H1 (cell line): Measurements from ENCODE around the gene GDPD3. TPM values are rescaled to one million over a fixed set of nuclear protein-coding genes. Genes with fewer than 3 reads are reported as not detected.

Experiments used
- CTCF ChIA-PET: fragments of 300-600 bp; sonication (Branson Sonifier 250); formaldehyde crosslinking; loops from one replicate; lab custom pipeline; 2021; ENCODE audit not compliant: partially characterized antibody; lab: Charles Lee
- POLR2A ChIA-PET: fragments of 300-600 bp; sonication (Branson Sonifier 250); formaldehyde crosslinking; loops from one replicate; lab custom pipeline; 2021; ENCODE audit warnings: inconsistent platforms; ENCODE audit not compliant: partially characterized antibody; lab: Charles Lee
- DNase-seq, 2 experiments: peaks; one replicate each; pipeline versions ENCODE4 v3.0.0 to v3.0.0-alpha.2; 2010 to 2022; ENCODE audit warnings: low spot score in 2 of 2, low read depth in 1 of 2, mixed read lengths in 1 of 2
- FAIRE-seq: peaks from 2 replicates; lab custom pipeline; 2011; peaks lifted over from hg19 to GRCh38; lab: Jason Lieb, UNC
- H2AFZ ChIP-seq: 2 replicates; pipeline ENCODE4 v1.8.1; 2012; ENCODE audit warnings: low read length, inconsistent platforms
- H2AK5ac ChIP-seq: 2 replicates; pipeline ENCODE4 v1.6.1; 2013; ENCODE audit warnings: low read depth, low read length
- H2BK120ac ChIP-seq: replicated peaks from 2 replicates; pipeline ENCODE3; 2013; ENCODE audit warnings: low read depth, low read length, inconsistent platforms
- H2BK12ac ChIP-seq: 2 replicates; pipeline ENCODE4 v1.6.1; 2013; ENCODE audit warnings: low read depth, low read length
- H2BK15ac ChIP-seq: 2 replicates; pipeline ENCODE4 v1.6.1; 2013; ENCODE audit warnings: low read length
- H2BK20ac ChIP-seq: 2 replicates; pipeline ENCODE4 v1.6.1; 2013; ENCODE audit warnings: low read length
- H2BK5ac ChIP-seq: 2 replicates; pipeline ENCODE4 v1.6.1; 2013; ENCODE audit warnings: low read depth, low read length
- H3K14ac ChIP-seq: 2 replicates; pipeline ENCODE4 v1.6.1; 2013; ENCODE audit warnings: inconsistent platforms; ENCODE audit not compliant: insufficient read length
- H3K18ac ChIP-seq: 2 replicates; pipeline ENCODE4 v1.6.1; 2013; ENCODE audit warnings: low read length; ENCODE audit errors: extremely low read depth
- H3K23ac ChIP-seq: 2 replicates; pipeline ENCODE4 v1.6.1; 2013; ENCODE audit warnings: inconsistent platforms; ENCODE audit not compliant: insufficient read length
- H3K23me2 ChIP-seq: 2 replicates; pipeline ENCODE4 v1.6.1; 2013; ENCODE audit warnings: low read depth, low read length
- H3K27ac ChIP-seq: 2 replicates; pipeline ENCODE4 v1.6.1; 2011; ENCODE audit warnings: low read depth, low read length, inconsistent platforms
- H3K27me3 ChIP-seq, 4 experiments: replicated peaks in 1 of 4; 1 replicate in 1 of 4; 2 replicates in 3 of 4; pipeline versions ENCODE4 v1.6.1 to v1.8.1; 2011 to 2013; ENCODE audit warnings: low read length in 3 of 4, mild to moderate bottlenecking in 3 of 4, inconsistent platforms in 2 of 4, mixed read lengths in 2 of 4, moderate library complexity in 1 of 4; ENCODE audit not compliant: control insufficient read depth in 3 of 4, insufficient read depth in 3 of 4; ENCODE audit errors: extremely low read depth in 1 of 4
- H3K36me3 ChIP-seq, 4 experiments: 2 replicates each; pipeline versions ENCODE4 v1.6.1 to v1.8.1; 2011 to 2013; ENCODE audit warnings: mild to moderate bottlenecking in 4 of 4, low read length in 3 of 4, moderate library complexity in 2 of 4, control low read depth in 1 of 4, inconsistent platforms in 1 of 4; ENCODE audit not compliant: insufficient read depth in 4 of 4, control insufficient read depth in 2 of 4
- H3K4ac ChIP-seq: replicated peaks from 2 replicates; pipeline ENCODE3; 2013; ENCODE audit warnings: low read length, low read depth, mixed read lengths, inconsistent platforms; ENCODE audit not compliant: insufficient read length
- H3K4me1 ChIP-seq, 4 experiments: replicated peaks in 1 of 4; 1 replicate in 1 of 4; 2 replicates in 3 of 4; pipeline versions ENCODE4 v1.6.1 to v1.8.1; 2011 to 2013; ENCODE audit warnings: low read length in 3 of 4, inconsistent platforms in 2 of 4, mixed read lengths in 1 of 4; ENCODE audit not compliant: insufficient read depth in 4 of 4, control insufficient read depth in 3 of 4
- H3K4me2 ChIP-seq, 2 experiments: 2 replicates each; pipeline versions ENCODE4 v1.6.1 to v1.8.1; 2011 to 2013; ENCODE audit warnings: low read depth in 2 of 2, low read length in 2 of 2, control low read depth in 1 of 2, inconsistent platforms in 1 of 2, mild to moderate bottlenecking in 1 of 2; ENCODE audit not compliant: insufficient read depth in 1 of 2
- H3K4me3 ChIP-seq, 4 experiments: fragments of 200-600, 300-600 bp in 1 of 4; sonication (generic), shearing (Covaris generic), sonication (Bioruptor Twin) in 1 of 4; 2 replicates each; pipeline versions ENCODE4 v1.5.1 to v1.8.1; 2011 to 2016; ENCODE audit warnings: low read length in 4 of 4, low read depth in 3 of 4, control low read depth in 2 of 4, inconsistent platforms in 2 of 4, mild to moderate bottlenecking in 2 of 4, mixed read lengths in 1 of 4, moderate library complexity in 1 of 4; ENCODE audit not compliant: insufficient read depth in 2 of 4; ENCODE audit errors: extremely low read depth in 1 of 4
- H3K56ac ChIP-seq: replicated peaks from 2 replicates; pipeline ENCODE3; 2013; ENCODE audit warnings: low read depth, mild to moderate bottlenecking, mixed read lengths, low read length, inconsistent platforms; ENCODE audit not compliant: insufficient read length
- H3K79me1 ChIP-seq: 2 replicates; pipeline ENCODE4 v1.6.1; 2013; ENCODE audit warnings: low read depth, low read length, control low read depth
- H3K79me2 ChIP-seq, 2 experiments: 2 replicates each; pipeline versions ENCODE4 v1.6.1 to v1.8.1; 2012 to 2013; ENCODE audit warnings: low read length in 2 of 2, mild to moderate bottlenecking in 2 of 2, inconsistent platforms in 1 of 2; ENCODE audit not compliant: insufficient read depth in 2 of 2, control insufficient read depth in 1 of 2
- H3K9ac ChIP-seq, 4 experiments: replicated peaks in 1 of 4; 1 replicate in 1 of 4; 2 replicates in 3 of 4; pipeline versions ENCODE4 v1.6.1 to v1.8.1; 2011 to 2013; ENCODE audit warnings: low read depth in 3 of 4, low read length in 3 of 4, control low read depth in 2 of 4, mild to moderate bottlenecking in 2 of 4, moderate library complexity in 2 of 4, inconsistent platforms in 1 of 4; ENCODE audit errors: extremely low read depth in 1 of 4
- H3K9me3 ChIP-seq, 2 experiments: 2 replicates each; pipeline versions ENCODE4 v1.6.1 to v1.8.1; 2012 to 2013; ENCODE audit warnings: mild to moderate bottlenecking in 2 of 2, moderate library complexity in 2 of 2, control low read depth in 1 of 2, inconsistent platforms in 1 of 2, low read depth in 1 of 2, low read length in 1 of 2, mixed read lengths in 1 of 2; ENCODE audit not compliant: insufficient read depth in 2 of 2
- H4K20me1 ChIP-seq, 2 experiments: replicated peaks in 1 of 2; 2 replicates each; pipeline versions ENCODE3 to v1.8.1; 2011 to 2013; ENCODE audit warnings: inconsistent platforms in 2 of 2, low read length in 2 of 2, mild to moderate bottlenecking in 1 of 2; ENCODE audit not compliant: insufficient read depth in 2 of 2, control insufficient read depth in 1 of 2
- H4K5ac ChIP-seq: 2 replicates; pipeline ENCODE4 v1.6.1; 2013; ENCODE audit warnings: low read length, low read depth, mixed read lengths, inconsistent platforms; ENCODE audit not compliant: insufficient read length
- H4K8ac ChIP-seq: 2 replicates; pipeline ENCODE4 v1.8.0; 2013; ENCODE audit warnings: mild to moderate bottlenecking, moderate library complexity, low read length, inconsistent platforms; ENCODE audit not compliant: insufficient read depth; ENCODE audit errors: extremely low read depth
- H4K91ac ChIP-seq: replicated peaks from 2 replicates; pipeline ENCODE3; 2013; ENCODE audit warnings: low read length, mixed read lengths, inconsistent platforms; ENCODE audit not compliant: insufficient read length
- EGR1 ChIP-seq: IDR thresholded peaks from 2 replicates; pipeline ENCODE4 v1.6.1; 2011; ENCODE audit warnings: low read depth, low read length, borderline replicate concordance
- GTF2F1 ChIP-seq: IDR thresholded peaks from 2 replicates; pipeline ENCODE4 v1.6.1; 2012; ENCODE audit warnings: low read depth, low read length, improper control_type of control experiment, borderline replicate concordance
- KDM4A ChIP-seq: IDR thresholded peaks from one replicate; pipeline ENCODE4 v1.7.1; 2012; ENCODE audit warnings: low read depth, mild to moderate bottlenecking, moderate library complexity, low read length, inconsistent platforms; ENCODE audit not compliant: severe bottlenecking
- MAFK ChIP-seq: IDR thresholded peaks from 2 replicates; pipeline ENCODE4 v1.6.1; 2012; ENCODE audit warnings: low read depth, mild to moderate bottlenecking, improper control_type of control experiment, low read length
- POLR2A ChIP-seq, 2 experiments: IDR thresholded peaks; 1 replicate in 1 of 2; 2 replicates in 1 of 2; pipeline ENCODE4 v1.6.1; 2011; ENCODE audit warnings: low read depth in 2 of 2, low read length in 2 of 2, mild to moderate bottlenecking in 2 of 2; ENCODE audit errors: control extremely low read depth in 1 of 2
- SIRT6 ChIP-seq: IDR thresholded peaks from one replicate; pipeline ENCODE4 v1.7.1; 2012; ENCODE audit warnings: low read length, inconsistent platforms
- SP1 ChIP-seq: IDR thresholded peaks from 2 replicates; pipeline ENCODE4 v1.6.1; 2011; ENCODE audit warnings: low read depth, low read length
- SP4 ChIP-seq: IDR thresholded peaks from 2 replicates; pipeline ENCODE4 v1.6.1; 2012; ENCODE audit warnings: low read length, inconsistent platforms
- SUZ12 ChIP-seq: fragments of 200-600 bp; sonication (generic); IDR thresholded peaks from 2 replicates; pipeline ENCODE4 v1.6.1; 2012; ENCODE audit warnings: mild to moderate bottlenecking, inconsistent platforms, low read length, moderate library complexity, mixed read lengths
- ZNF274 ChIP-seq: IDR thresholded peaks from 2 replicates; pipeline ENCODE4 v1.7.0; 2012; ENCODE audit warnings: low read length, borderline replicate concordance; ENCODE audit errors: extremely low read depth
- WGBS, 2 experiments: shearing (Covaris generic) in 1 of 2; methylation state at CpG; one replicate each; pipeline versions ENCODE4 v1.1.6 to v1.1.7; 2013 to 2015; ENCODE audit warnings: low lambda C conversion rate in 2 of 2, mixed read lengths in 2 of 2, inconsistent platforms in 1 of 2, low coverage in 1 of 2, missing lambda C conversion rate in 1 of 2; ENCODE audit not compliant: insufficient replicate concordance in 2 of 2, insufficient coverage in 1 of 2, insufficient read length in 1 of 2; ENCODE audit errors: extremely low coverage in 1 of 2, missing lambda C conversion rate in 1 of 2; 5-methylcytosine and 5-hydroxymethylcytosine counted together
- polyA plus RNA-seq, 7 experiments: library from polyadenylated mRNA; depleted of rRNA in 3 of 7; stranded (reverse) in 5 of 7; unstranded in 2 of 7; fragments of >200 nt in 5 of 7; fragments of 200-250 nt in 2 of 7; gene quantifications; 1 replicate in 5 of 7; 2 replicates in 1 of 7; 4 replicates in 1 of 7; pipeline versions ENCODE4 v1.2.1 to v1.2.3, GENCODE V29; 2011 to 2013; ENCODE audit warnings: missing spikeins in 2 of 7, mixed read lengths in 2 of 7
- total RNA-seq: library from RNA; stranded (reverse); fragmentation: NEBNext Ultra II Directional; extraction: Animal tissue kit (Norgen Biotek cat#: 25700); gene quantifications from 2 replicates; pipeline ENCODE4 v1.2.1, GENCODE V29; 2021

Gene GDPD3
- total and polyA plus RNA-seq, 2 of the 8 experiments (the other 6 are each of a cell fraction or from before 2014, with no cell fraction given): 0.20 TPM; not detected in 1

DNA sequence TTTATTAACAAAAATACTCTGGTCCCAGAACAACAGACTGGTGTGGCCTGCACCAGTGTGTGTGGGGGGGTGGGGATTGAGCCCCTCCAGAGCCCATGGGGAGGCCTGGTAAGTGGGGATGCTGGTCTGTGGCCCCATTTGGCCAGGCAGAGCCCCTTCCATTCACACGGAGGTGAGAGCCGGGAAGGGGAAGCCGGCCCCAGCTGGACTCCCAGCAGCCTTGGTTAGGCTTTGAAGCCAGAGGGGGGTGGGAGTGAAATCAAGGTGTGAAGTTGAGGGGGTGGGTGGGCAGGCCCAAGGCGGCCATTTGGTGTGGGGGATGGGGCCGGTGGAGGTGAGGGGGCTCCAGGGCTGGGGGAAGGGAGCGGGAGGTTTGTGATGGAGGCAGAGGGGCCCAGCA is 27.5 kb downstream of the GDPD3 start:
- H3K23ac ChIP-seq: no peak overlapping the region
- no peak for DNase-seq
- H2BK15ac ChIP-seq: no peak overlapping the region
- 100% methylated on average over 3 of the region's 6 CpGs; no CpG with 5 or more reads in 1 of the 2 experiments for WGBS, 2 experiments
- no peaks in the 10 kb centered on the region; the same call in 1 of the 2 replicates for H3K79me1 ChIP-seq
- no peak overlapping the region for H3K18ac ChIP-seq
- no peak overlapping the region for H3K14ac ChIP-seq
- no peak overlapping the region for H3K4me2 ChIP-seq
- no peak overlapping the region for H3K27ac ChIP-seq
- H2AFZ ChIP-seq: no peak overlapping the region
- CTCF ChIA-PET: interaction anchor here (2.2 kb wide), 1 partner anchor 27 kb away, joined by 7 read pairs; no protein-coding TSS in a partner anchor
- H3K36me3 ChIP-seq: peaks cover 21 to 45% (median 31%) of the 10 kb centered on the region in 4 experiments
- H3K56ac ChIP-seq: no peak overlapping the region
- no peak overlapping the region for H2BK12ac ChIP-seq
- TF ChIP-seq SP4: no peak
- no peak for TF ChIP-seq GTF2F1
- TF ChIP-seq EGR1: no peak
- no peak for TF ChIP-seq SIRT6
- no peak for TF ChIP-seq KDM4A
- no peak for TF ChIP-seq SP1
- TF ChIP-seq MAFK: no peak
- no peak for TF ChIP-seq SUZ12
- TF ChIP-seq ZNF274: no peak
- TF ChIP-seq POLR2A (IDR thresholded peaks at IDR 0.05; ENCODE audit: control extremely low read depth in 1 of 2, low read depth in 2 of 2, low read length in 2 of 2): no peak
- TF ChIP-seq, all 59 proteins: peak for 0
- no peak for FAIRE-seq
- H2BK120ac ChIP-seq: no peak overlapping the region
- peaks cover 7 to 16% of the 10 kb centered on the region in 2 experiments for H4K20me1 ChIP-seq
- H2AK5ac ChIP-seq: no peak overlapping the region
- no peak overlapping the region for H4K5ac ChIP-seq
- peaks cover 0 to 1% (median 0%) of the 10 kb centered on the region in 4 experiments; a peak in 2 of 7 replicates for H3K4me1 ChIP-seq
- peaks cover under 1% of the 10 kb centered on the region; the same call in 1 of the 2 replicates for H3K23me2 ChIP-seq
- H3K27me3 ChIP-seq: peaks cover 0 to under 1% (median 0%) of the 10 kb centered on the region in 4 experiments; a peak in 1 of 7 replicates
- POLR2A ChIA-PET: interaction anchor here (2.6 to 14.0 kb wide), 2 partner anchors 11 to 13 kb away, joined by 6 to 353 read pairs; partner anchors contain the start of genes ALDOA and PPP4C
- H3K9me3 ChIP-seq: no peaks in the 10 kb centered on the region
- no peak overlapping the region for H2BK20ac ChIP-seq
- peaks cover 0 to 3% of the 10 kb centered on the region in 2 experiments; a peak in 1 of 4 replicates for H3K79me2 ChIP-seq
- no peak overlapping the region for H2BK5ac ChIP-seq
- no peak overlapping the region for H4K91ac ChIP-seq
- H4K8ac ChIP-seq: no peak overlapping the region
- no peak overlapping the region for H3K4ac ChIP-seq
- H3K9ac ChIP-seq: no peak overlapping the region
- H3K4me3 ChIP-seq: no peak overlapping the region
